Right ventricle myocardium superior (tissue), 1 donor: ENCODE measurements around the gene COL25A1. TPM values are rescaled to one million over a fixed set of nuclear protein-coding genes. Genes with fewer than 3 reads are reported as not detected.
"Not testable (repeated sequence)": the region's sequence is repeated elsewhere in the genome, so short reads cannot be mapped to it uniquely, and the experiment has no call there.

Experiments
- ATAC-seq: fragments of 200-7000 bp; cut with Tn5 transposase; one replicate; pipeline ENCODE4 v1.9.1; 2020; ENCODE audit warnings: mild to moderate bottlenecking; ENCODE audit not compliant: poor library complexity
- DNase-seq: peaks from one replicate; pipeline ENCODE4 v3.0.0-alpha.2; 2020
- intact Hi-C: fragments of 100-400 bp; cut with DNase I; formaldehyde crosslinking; loops from one replicate; pipeline ENCODE4 v1.11.2; 2022
- total RNA-seq: library from RNA; stranded (reverse); fragmentation: NEBNext Ultra II Directional; extraction: Animal tissue kit (Norgen Biotek cat#: 25700); gene quantifications from one replicate; pipeline ENCODE4 v1.2.1, GENCODE V29; 2021
- donor health status: DM: no; HTN: yes; CAD: no; lungs with severe emphysema.

The COL25A1 gene
- total RNA-seq, 1 donor from 2014 or later = 0.24 TPM

DNA sequence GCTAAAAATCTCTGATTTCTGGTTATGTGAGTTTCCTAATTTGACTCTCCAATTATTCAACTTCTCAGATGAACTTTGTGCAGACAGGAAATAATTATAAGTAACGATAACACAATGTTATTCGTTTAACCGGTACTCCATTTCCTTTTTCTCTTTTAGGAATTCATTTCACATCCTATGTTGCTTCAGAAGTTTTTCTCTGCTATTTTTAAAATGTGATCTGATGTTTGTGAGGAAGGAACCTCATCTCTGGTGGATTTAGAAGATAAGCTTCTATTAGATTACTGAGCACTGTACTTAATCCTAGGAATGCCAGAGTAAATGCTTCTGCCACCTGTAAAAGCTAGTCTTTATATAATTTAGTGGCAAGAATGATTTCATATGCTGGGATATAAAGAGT lies 423.7 kb downstream of the COL25A1 start:
- no peak for ATAC-seq
- DNase-seq = no peak
- intact Hi-C loops = no loop called here

DNA sequence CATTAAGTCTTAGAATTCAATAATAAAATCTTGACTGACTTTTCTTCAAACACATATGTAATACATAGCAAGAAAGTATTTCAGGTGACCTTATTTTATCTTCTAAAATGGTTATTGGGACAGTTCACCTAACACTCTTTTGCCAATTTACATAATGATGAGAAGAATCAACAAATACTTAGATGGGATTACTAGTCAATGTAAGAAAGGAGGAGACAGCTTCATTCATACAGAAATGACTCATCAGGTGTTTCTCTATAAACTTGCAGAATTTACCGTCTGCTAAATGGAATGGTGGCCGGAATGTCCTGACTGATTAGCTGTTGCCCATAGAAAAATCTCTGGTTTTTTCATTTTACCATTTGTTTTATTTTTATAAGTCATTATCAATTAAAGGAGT lies 424.6 kb downstream of the COL25A1 start:
- no peak for ATAC-seq
- DNase-seq = no peak
- intact Hi-C loops = no loop called here

DNA sequence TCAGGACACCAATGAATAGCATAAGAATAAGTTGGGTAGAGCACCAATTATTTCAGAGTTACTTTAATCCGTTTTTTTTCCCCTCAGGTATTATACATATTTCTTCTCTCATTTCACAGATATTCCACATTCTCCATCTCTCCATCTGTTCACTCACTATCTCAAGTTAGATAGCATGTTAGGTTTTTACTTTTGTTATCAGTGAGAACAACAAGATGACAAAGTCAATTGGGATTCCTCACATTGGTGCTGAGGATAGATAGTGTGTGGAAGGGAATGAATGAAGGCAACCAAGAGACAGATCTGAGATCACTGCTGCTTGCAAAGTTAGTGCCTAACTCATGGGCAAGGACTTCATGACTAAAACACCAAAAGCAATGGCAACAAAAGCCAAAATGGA lies 427.7 kb downstream of the COL25A1 start:
- intact Hi-C loops = no loop called here
- ATAC-seq (no peak), DNase-seq (no peak)

DNA sequence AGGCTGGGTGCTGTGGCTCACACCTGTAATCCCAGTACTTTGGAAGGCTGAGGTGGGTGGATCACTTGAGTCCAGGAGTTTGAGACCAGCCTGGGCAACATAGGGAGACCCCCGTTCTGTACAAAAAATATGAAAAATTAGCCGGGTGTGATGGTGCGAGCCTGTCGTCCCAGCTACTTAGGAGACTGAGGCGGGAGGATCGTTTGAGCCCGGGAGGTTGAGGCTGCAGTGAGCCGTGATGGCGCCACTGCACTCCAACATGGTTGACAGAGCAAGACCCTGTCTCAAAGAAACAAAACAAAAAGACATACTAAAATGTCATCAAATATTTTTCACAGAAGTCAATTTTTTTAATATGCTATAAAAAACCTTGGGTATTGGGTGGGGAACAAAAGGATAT lies 432.5 kb downstream of the COL25A1 start:
- intact Hi-C loops, ATAC-seq, DNase-seq: not testable (repeated sequence)

DNA sequence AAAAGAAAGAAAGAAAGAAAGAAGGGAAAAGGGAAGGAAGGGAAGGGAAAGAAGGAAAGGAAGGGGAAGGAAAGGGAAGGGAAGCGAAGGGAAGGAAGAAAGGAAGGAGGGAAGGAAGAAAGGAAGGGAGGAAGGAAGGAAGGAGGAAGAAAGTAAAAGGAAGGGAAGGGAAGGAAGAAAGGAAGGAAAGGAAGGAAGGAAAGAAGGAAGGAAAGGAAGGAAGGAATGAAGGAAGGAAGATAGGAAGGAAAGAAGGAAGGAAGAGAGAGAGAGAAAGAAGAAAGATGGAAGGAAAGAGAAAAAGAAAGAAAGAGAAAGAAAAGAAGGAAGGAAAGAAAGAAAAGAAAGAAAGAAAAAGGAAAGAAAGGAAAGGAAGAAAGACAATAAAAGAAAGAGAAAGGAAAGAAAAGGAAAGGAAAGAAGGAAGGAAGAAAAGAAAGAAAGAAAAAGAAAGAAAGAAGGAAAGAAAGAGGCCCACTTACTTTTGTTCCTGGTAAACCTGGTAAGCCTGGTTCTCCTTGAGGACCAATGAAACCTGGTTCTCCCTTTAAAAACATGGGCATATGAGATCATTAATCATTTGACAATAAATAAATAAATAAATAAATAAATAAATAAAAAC lies 433.7 kb downstream of the COL25A1 start:
- ATAC-seq = no peak
- no peak for DNase-seq
- intact Hi-C loops = no loop called here

DNA sequence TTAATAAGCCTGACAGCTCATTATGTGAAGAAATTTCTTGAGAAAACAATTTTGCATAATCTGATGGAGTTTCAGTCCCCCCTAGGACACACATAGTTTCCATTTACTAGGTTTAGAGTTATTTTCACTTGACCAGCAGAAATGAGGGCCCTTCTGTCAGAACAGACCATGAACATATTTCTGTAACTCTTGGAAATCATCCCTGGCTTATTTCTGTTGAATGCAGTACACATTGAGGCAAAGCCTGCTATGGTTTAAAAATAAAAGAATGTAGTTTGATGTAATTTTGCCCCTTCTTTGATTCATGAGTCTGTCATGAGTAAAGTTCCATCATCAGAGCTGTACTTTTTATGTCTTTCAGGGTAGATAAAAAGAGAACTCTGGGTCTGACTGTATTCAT lies 435.0 kb downstream of the COL25A1 start:
- ATAC-seq = no peak
- intact Hi-C loops = no loop called here
- no peak for DNase-seq

DNA sequence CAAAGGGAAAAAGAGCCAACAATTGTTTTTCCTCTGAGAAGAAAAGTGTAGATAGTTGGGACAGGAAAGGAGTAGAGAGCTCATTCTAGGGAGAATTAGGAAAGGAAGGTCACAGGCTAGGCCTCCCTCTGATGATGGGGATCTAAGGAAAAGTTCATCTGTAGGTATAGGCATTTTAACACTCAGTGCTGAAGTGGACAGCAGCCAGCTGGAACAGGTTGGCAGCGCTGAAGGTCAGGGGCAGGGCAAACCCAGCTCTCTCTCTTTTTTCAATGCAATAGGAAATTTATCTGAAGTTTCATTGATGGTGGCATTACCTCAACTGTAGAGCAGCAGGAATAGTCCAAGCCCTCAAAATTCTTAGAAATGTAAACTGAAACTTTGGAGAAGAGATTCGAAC lies 441.1 kb downstream of the COL25A1 start:
- peak; percentile 41 for DNase-seq
- intact Hi-C loops = no loop called here
- peak; percentile 46 for ATAC-seq

DNA sequence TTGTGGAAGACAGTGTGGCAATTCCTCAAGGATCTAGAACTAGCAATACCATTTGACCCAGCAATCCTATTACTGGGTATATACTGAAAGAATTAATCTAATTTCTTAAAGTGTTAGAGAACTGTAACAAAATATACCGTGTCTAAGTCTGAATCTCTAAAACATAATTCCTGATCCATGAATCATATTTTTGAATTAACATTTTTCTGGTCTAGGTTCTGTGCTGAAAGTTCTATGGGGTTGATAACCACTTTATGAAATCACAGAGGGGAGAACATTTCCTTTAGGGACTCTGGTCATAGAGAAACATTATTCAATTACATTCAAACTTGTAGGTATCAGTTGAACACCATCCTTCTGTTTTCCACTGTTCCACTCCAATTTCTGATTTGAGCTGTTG lies 447.7 kb downstream of the COL25A1 start:
- ATAC-seq = no peak
- intact Hi-C loops = no loop called here
- no peak for DNase-seq

DNA sequence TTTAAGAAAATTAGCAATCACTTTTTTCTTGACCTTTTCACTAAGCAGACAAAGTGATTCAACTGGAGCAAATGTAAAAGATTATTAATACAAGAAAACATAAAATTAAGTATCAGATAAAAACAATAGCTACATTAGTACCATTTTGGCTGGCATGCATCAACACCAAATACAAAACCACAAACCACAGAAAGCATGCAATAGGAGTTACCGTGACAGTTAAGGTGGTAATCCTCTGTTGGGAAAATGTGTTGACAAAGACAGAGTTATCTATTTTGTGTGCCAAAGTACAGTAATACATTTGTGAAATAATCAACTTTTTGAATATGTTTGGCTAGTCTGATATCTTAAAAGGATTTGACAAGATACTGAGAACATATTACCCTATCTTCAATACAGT lies 449.8 kb downstream of the COL25A1 start:
- ATAC-seq (no peak), DNase-seq (no peak)
- intact Hi-C loops = no loop called here

DNA sequence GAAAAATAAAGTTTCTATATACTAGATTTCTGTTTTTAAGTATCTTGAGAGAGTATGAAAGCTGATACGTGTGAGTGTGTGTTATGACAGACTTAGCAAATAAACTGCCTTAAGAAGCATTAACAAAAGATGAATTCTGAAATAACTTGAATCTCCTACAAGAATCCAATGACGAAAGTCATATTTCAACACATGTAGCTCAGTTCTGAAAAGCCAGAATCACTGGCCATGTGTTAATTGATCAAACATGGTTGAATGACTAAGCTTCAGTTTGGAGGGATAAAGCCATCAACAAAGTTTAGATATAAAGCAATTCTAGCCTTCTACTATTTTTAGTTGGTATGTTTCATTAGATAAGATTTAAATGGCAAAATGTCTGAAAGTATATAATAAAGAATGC lies 451.1 kb downstream of the COL25A1 start:
- intact Hi-C loops = no loop called here
- no peak for DNase-seq
- ATAC-seq = no peak

DNA sequence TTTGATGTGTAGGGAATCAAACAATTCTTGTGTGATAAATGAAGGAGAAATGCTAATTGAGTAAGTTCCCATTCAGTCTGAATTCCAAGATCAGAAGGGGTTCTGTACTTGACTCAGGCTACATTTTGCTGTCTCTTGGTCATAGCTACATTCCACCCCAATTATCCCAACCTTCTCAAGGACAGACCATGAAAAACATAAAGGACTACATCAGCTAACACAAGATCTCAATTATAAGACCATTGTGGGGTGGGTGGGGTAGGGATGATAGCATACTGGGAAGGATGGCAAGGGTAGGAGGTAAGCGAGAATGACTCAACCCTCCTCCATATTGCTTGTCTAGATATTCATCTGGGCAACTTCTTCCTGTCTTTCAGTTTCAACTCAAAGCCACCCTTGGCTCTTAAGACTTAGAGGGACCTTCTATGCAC lies 452.2 kb downstream of the COL25A1 start:
- intact Hi-C loops = no loop called here
- ATAC-seq (no peak), DNase-seq (no peak)

DNA sequence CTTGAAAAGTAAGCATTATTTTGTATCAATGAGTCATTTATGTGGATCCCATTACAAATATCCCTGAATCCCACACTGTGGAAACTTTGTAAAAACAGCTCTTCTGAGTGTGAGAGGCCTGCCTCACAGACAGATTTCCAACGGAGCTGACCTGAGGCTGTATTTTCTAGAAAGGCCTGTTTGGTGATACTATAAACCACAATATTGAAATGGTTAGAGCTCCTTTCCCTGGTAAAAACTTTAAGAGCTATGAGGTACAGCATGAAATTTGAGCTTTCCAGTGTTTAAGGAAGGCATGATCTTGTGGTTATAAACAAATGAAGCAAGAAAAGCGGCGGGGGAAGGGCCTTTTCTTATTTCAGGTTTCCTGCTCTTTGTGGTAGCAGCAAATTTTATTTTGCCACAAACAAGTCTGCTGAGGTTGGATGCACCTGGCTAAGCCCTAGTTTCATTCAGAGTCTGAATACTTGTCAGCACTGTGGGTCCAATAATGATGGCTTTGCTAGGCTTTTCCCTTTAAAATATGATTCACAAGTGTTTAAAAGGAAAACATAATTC lies 452.8 kb downstream of the COL25A1 start:
- DNase-seq (no peak), ATAC-seq (no peak)
- intact Hi-C loops = no loop called here

DNA sequence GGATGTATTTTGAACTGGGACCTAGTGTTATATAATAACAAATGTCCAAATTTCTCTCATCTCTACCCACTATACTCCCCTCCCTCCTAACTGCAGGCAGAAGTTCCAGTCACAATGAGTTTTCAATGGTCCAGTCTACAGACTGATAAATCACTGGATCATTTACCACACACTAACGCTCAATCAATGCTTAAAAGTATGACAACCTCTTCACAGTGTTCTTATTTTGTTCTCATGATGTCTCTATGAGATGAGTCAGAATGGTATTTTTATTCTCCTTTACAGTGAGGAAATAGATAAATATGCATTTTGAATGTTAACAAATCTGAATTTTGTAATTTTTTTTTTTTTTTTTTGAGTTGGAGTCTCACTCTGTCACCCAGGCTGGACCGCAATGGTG lies 455.9 kb downstream of the COL25A1 start:
- ATAC-seq (no peak), DNase-seq (no peak)
- intact Hi-C loops = no loop called here

DNA sequence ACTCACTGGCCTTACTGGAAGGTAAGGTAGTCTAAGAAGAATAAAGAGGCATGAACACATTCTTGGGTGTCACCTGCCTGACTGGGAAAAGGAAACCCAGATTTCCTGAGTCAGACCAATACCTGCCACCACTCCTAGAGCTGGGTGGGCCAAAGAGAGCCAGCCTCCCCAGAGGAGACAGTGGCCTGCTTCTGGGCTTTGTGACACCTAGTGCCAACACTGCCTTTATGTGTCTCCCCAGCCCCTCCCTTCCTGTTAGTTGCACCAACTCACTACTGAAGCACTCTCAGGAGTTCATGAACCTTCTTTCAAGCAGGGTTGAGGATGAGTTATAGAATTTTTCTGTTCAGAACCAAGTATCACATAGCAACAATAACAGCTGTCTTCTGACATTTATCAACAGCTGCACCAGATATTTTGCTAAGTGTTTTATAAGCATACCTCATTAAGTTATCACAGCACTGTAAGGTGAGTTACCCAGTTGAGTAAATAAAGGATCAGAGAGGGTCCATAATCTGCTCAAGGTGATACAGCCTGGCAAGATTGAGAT lies 462.0 kb downstream of the COL25A1 start:
- intact Hi-C loops = no loop called here
- no peak for ATAC-seq
- no peak for DNase-seq

DNA sequence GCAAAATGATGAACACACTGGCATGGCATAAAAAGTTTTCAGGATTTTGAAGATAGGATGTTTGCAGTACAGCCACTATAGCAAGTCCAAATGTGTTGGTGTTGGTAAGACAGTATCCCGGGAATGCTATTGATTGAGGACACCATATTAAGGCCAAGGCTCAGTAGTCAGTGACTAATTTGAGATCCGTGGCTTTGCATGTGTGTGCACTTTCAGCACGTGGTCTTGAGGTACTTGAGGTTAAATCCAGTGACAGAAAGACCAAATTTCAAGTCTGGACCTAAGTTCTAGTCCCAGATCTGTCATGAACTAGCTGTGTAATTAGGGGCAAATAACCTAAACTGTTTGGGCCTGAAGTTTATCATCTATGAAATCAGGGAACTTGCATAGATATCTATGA lies 463.1 kb downstream of the COL25A1 start:
- ATAC-seq (no peak), DNase-seq (no peak)
- intact Hi-C loops = loop anchor here (5.0 kb wide), 1 partner anchor 573 kb away; no protein-coding TSS in a partner anchor

DNA sequence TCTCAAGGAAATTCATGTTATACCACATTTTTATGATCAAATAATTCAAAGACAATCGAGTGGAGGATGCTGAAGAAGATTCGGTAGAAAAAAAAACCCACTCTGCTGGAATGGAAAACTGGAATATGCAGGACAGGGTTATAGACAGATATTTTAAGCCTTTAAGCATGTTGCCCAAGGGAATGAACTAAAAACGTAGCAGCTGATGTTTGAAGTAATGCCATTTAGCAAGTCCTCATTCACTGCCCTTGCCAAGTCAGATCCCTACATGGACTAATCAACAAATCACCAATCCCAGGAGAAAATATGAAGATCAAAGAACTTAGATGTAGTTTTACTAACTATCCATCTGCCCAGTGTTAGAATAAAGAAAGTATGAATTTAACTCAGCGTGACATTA lies 464.0 kb downstream of the COL25A1 start:
- ATAC-seq = no peak
- intact Hi-C loops = loop anchor here (5.0 kb wide), 1 partner anchor 574 kb away; no protein-coding TSS in a partner anchor
- no peak for DNase-seq

DNA sequence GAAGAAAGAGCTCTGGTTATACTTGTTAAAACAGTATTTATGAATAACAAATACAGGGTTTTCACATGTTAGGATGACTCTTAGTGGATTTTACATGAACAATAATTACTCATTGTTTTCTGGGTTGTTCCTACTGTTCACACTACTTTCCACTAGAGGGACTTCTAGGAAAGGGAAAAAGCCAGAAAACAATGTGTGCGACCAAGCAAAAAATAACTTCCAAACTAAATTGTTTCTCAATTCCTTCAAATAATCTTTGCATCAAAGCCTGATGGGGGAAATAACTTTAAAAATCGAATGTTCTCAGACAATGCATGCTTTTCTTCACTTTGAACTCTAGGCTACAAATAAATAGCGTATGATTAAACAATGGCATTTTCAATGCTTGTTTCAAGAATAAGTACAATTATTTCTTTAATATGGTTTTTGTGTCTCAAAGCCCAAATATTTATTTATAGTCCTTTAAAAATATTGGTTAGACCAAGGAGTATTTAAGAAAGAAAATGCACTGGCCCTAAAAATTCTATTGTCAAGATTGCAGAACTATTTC lies 467.5 kb downstream of the COL25A1 start:
- ATAC-seq = no peak
- no peak for DNase-seq
- intact Hi-C loops = loop anchor here (5.0 kb wide), 2 partner anchors 567 to 577 kb away; no protein-coding TSS in a partner anchor

DNA sequence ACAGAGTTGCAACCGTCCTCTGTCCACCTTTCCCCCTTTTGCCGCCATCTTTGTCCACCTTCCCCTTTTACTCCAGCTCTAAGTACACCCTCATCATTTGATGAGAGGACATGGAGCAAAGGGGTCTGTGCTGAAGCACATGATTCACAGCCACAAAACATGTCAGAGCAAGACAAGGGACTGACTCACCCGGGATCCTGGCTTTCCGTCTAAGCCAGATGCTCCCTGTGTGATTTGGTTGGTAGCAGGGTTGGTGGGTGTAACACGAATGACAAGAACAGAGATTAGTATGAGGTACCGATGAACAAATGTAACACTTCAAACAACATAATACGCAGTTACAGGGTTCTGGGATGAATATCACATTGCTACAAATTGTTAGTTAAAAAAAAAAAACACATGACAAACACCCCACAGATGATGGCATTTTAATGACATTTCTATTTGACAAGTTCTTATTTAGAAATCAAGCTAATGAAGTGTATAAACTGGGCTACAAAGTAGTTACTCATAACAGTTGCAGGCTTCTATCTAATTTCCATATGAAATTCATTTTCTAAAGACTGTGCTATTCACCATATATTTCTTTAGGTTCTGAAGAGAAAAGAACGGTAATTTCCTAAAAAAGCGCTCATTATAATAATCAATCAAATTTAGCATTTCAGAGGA lies 468.2 kb downstream of the COL25A1 start:
- no peak for ATAC-seq
- no peak for DNase-seq
- intact Hi-C loops = loop anchor here (5.0 kb wide), 1 partner anchor 568 kb away; no protein-coding TSS in a partner anchor

DNA sequence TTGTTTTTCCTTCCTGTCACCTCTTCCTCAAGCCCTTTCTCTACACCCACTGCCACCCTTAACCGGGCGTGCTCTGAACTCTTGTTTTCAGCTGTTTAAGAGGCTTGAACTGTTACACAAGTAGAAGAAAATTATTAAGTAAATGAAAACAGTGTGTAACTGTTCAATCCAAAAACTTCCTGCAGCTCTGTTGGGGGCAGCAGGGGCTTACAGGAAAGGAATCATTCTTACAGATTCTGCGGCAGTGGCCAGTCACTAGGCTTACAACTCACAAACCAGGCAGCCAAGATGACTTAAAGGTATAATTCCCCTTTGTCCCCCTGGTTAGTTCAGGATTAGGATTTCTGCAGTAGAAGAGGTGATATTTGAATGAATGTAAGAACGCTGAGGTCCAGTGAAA lies 469.4 kb downstream of the COL25A1 start:
- intact Hi-C loops = loop anchor here (5.0 kb wide), 1 partner anchor 569 kb away; no protein-coding TSS in a partner anchor

More for the DNA sequence above, 469.4 kb downstream of the COL25A1 start:
- no peak for ATAC-seq
- DNase-seq = no peak
